WTC11 (cell line): ENCODE data around the gene DNAJC5G. TPM values are rescaled to one million over a fixed set of nuclear protein-coding genes. Genes with fewer than 3 reads are reported as not detected.

Experiments used
- ATAC-seq: fragments of 200-7000 bp; cut with Tn5 transposase; 2 replicates; pipeline ENCODE4 v1.10.0; 2021; ENCODE audit warnings: mild to moderate bottlenecking, moderate library complexity
- CTCF ChIA-PET: fragments of 300-600 bp; sonication (Branson Sonifier 250); formaldehyde crosslinking; loops from one replicate; lab custom pipeline; 2021; ENCODE audit warnings: antibody characterized with exemption; lab: Charles Lee
- POLR2A ChIA-PET: fragments of 350-600 bp; sonication (Branson Sonifier 250); formaldehyde crosslinking; loops from one replicate; lab custom pipeline; 2021; ENCODE audit warnings: antibody characterized with exemption; lab: Charles Lee
- DNase-seq: peaks from one replicate; pipeline ENCODE4 v3.0.0; 2021; ENCODE audit warnings: low spot score
- H3K27ac Mint-ChIP-seq: 2 replicates; pipeline ENCODE4 v1.8.0; 2021; ENCODE audit warnings: mixed read lengths
- H3K27me3 Mint-ChIP-seq: 2 replicates; pipeline ENCODE4 v1.8.0; 2021; ENCODE audit warnings: low read depth, mild to moderate bottlenecking, moderate library complexity, mixed read lengths
- H3K36me3 Mint-ChIP-seq: 2 replicates; pipeline ENCODE4 v1.8.0; 2021; ENCODE audit warnings: mixed read lengths
- H3K4me1 Mint-ChIP-seq: 2 replicates; pipeline ENCODE4 v1.8.0; 2022; ENCODE audit warnings: mixed read lengths
- H3K4me3 Mint-ChIP-seq: 2 replicates; pipeline ENCODE4 v1.8.0; 2021; ENCODE audit warnings: mild to moderate bottlenecking, moderate library complexity, mixed read lengths
- H3K9me3 Mint-ChIP-seq: 2 replicates; pipeline ENCODE4 v1.8.0; 2021; ENCODE audit warnings: mixed read lengths
- ATF6 ChIP-seq: sonication (generic); formaldehyde crosslinking; IDR thresholded peaks from 2 replicates; pipeline ENCODE4 v1.8.1; 2023; ENCODE audit warnings: mild to moderate bottlenecking, missing genetic modification reagents
- CTCF ChIP-seq: fragments of 200-600 bp; IDR thresholded peaks from 2 replicates; pipeline ENCODE4 v1.8.0; 2022; ENCODE audit warnings: antibody characterized with exemption
- E2F4 ChIP-seq: sonication (generic); formaldehyde crosslinking; IDR thresholded peaks from 2 replicates; pipeline ENCODE4 v1.8.1; 2022; ENCODE audit warnings: low read depth, mild to moderate bottlenecking, moderate library complexity, missing genetic modification reagents, borderline replicate concordance
- ESRRA ChIP-seq: sonication (generic); formaldehyde crosslinking; IDR thresholded peaks from 2 replicates; pipeline ENCODE4 v1.8.1; 2022; ENCODE audit warnings: mild to moderate bottlenecking, missing genetic modification reagents, borderline replicate concordance
- FOXJ3 ChIP-seq: sonication (generic); formaldehyde crosslinking; IDR thresholded peaks from 2 replicates; pipeline ENCODE4 v1.9.0; 2021; ENCODE audit warnings: missing genetic modification reagents, mild to moderate bottlenecking, borderline replicate concordance
- FOXP1 ChIP-seq: sonication (generic); formaldehyde crosslinking; IDR thresholded peaks from 2 replicates; pipeline ENCODE4 v1.8.0; 2022; ENCODE audit warnings: missing genetic modification reagents, mild to moderate bottlenecking, moderate library complexity, borderline replicate concordance
- GRHL2 ChIP-seq: fragments of 250-450 bp; sonication (Bioruptor Pico); IDR thresholded peaks from 2 replicates; pipeline ENCODE4 v1.8.0; 2022; ENCODE audit warnings: mild to moderate bottlenecking, moderate library complexity; ENCODE audit not compliant: insufficient replicate concordance, severe bottlenecking
- IRF1 ChIP-seq: sonication (generic); formaldehyde crosslinking; IDR thresholded peaks from 2 replicates; pipeline ENCODE4 v1.8.0; 2023; ENCODE audit warnings: missing genetic modification reagents
- JAZF1 ChIP-seq: fragments of 250-450 bp; sonication (Bioruptor Pico); IDR thresholded peaks from 2 replicates; pipeline ENCODE4 v1.9.0; 2021; ENCODE audit warnings: moderate library complexity, mild to moderate bottlenecking, inconsistent platforms
- MAX ChIP-seq: sonication (generic); formaldehyde crosslinking; IDR thresholded peaks from 2 replicates; pipeline ENCODE4 v1.8.0; 2022; ENCODE audit warnings: mild to moderate bottlenecking, missing genetic modification reagents
- MXD4 ChIP-seq: fragments of 250-450 bp; sonication (Bioruptor Pico); IDR thresholded peaks from 2 replicates; pipeline ENCODE4 v1.8.0; 2021; ENCODE audit warnings: mild to moderate bottlenecking, moderate library complexity, borderline replicate concordance
- NFE2L1 ChIP-seq: sonication (generic); formaldehyde crosslinking; IDR thresholded peaks from 2 replicates; pipeline ENCODE4 v1.8.1; 2023; ENCODE audit warnings: missing genetic modification reagents
- NR2C2 ChIP-seq: sonication (generic); formaldehyde crosslinking; IDR thresholded peaks from 2 replicates; pipeline ENCODE4 v1.8.0; 2022; ENCODE audit warnings: mild to moderate bottlenecking, missing genetic modification reagents
- RORB ChIP-seq: fragments of 250-450 bp; sonication (Bioruptor Pico); IDR thresholded peaks from 2 replicates; pipeline ENCODE4 v1.9.0; 2021; ENCODE audit warnings: mild to moderate bottlenecking
- TCF7 ChIP-seq: sonication (generic); formaldehyde crosslinking; IDR thresholded peaks from 2 replicates; pipeline ENCODE4 v1.8.0; 2022; ENCODE audit warnings: mild to moderate bottlenecking, low read depth, missing genetic modification reagents, moderate library complexity
- TEAD1 ChIP-seq: sonication (generic); formaldehyde crosslinking; IDR thresholded peaks from 2 replicates; pipeline ENCODE4 v1.8.0; 2022; ENCODE audit warnings: mild to moderate bottlenecking, missing genetic modification reagents
- USF2 ChIP-seq: sonication (generic); formaldehyde crosslinking; IDR thresholded peaks from 2 replicates; pipeline ENCODE4 v1.8.1; 2023; ENCODE audit warnings: mild to moderate bottlenecking, missing genetic modification reagents, moderate library complexity
- ZBTB21 ChIP-seq: sonication (generic); formaldehyde crosslinking; IDR thresholded peaks from 2 replicates; pipeline ENCODE4 v1.8.1; 2023; ENCODE audit warnings: mild to moderate bottlenecking, missing genetic modification reagents, borderline replicate concordance
- ZNF219 ChIP-seq: sonication (generic); formaldehyde crosslinking; IDR thresholded peaks from 2 replicates; pipeline ENCODE4 v1.8.0; 2023; ENCODE audit warnings: missing genetic modification reagents, mild to moderate bottlenecking, borderline replicate concordance
- ZNF512 ChIP-seq: sonication (generic); formaldehyde crosslinking; IDR thresholded peaks from 2 replicates; pipeline ENCODE4 v1.8.1; 2022; ENCODE audit warnings: missing genetic modification reagents, borderline replicate concordance
- total RNA-seq: library from RNA; stranded (reverse); gene quantifications from 3 replicates; pipeline ENCODE4 v1.2.3, GENCODE V29; 2021

Gene DNAJC5G
- total RNA-seq, 1 experiment from 2014 or later, result 0.44 TPM

GRCh38 chr2:27233341-27233740, 41.9 kb upstream of the DNAJC5G start:
- no peak overlapping the region for H3K27ac Mint-ChIP-seq
- no peak overlapping the region for H3K4me3 Mint-ChIP-seq
- no peaks in the 10 kb centered on the region for H3K27me3 Mint-ChIP-seq
- peaks cover 86% of the 10 kb centered on the region for H3K36me3 Mint-ChIP-seq
- ChIA-PET POLR2A (no interaction called here), CTCF (no interaction called here)
- no peaks in the 10 kb centered on the region for H3K9me3 Mint-ChIP-seq
- ATAC-seq (no peak), DNase-seq (no peak)
- no peaks in the 10 kb centered on the region for H3K4me1 Mint-ChIP-seq
- no peak for TF ChIP-seq ATF6
- no peak for TF ChIP-seq NR2C2 (CRISPR knock-in tag)
- no peak for TF ChIP-seq ESRRA (CRISPR knock-in tag)
- TF ChIP-seq TEAD1 (CRISPR knock-in tag), result no peak
- TF ChIP-seq GRHL2 (CRISPR knock-in tag), result no peak
- no peak for TF ChIP-seq RORB (CRISPR knock-in tag)
- TF ChIP-seq NFE2L1, result no peak
- TF ChIP-seq FOXP1 (CRISPR knock-in tag), result no peak
- TF ChIP-seq USF2 (CRISPR knock-in tag), result no peak
- TF ChIP-seq ZNF512, result no peak
- no peak for TF ChIP-seq FOXJ3 (CRISPR knock-in tag)
- TF ChIP-seq E2F4 (CRISPR knock-in tag), result no peak
- TF ChIP-seq IRF1, result no peak
- TF ChIP-seq CTCF, result no peak
- no peak for TF ChIP-seq MXD4 (CRISPR knock-in tag)
- TF ChIP-seq JAZF1 (CRISPR knock-in tag), result no peak
- TF ChIP-seq TCF7 (CRISPR knock-in tag), result no peak
- TF ChIP-seq ZNF219 (CRISPR knock-in tag), result no peak
- TF ChIP-seq MAX (CRISPR knock-in tag), result no peak
- no peak for TF ChIP-seq ZBTB21 (CRISPR knock-in tag)
